ENCODE measurements around the gene BICC1.

BICC1 gene

DNA sequence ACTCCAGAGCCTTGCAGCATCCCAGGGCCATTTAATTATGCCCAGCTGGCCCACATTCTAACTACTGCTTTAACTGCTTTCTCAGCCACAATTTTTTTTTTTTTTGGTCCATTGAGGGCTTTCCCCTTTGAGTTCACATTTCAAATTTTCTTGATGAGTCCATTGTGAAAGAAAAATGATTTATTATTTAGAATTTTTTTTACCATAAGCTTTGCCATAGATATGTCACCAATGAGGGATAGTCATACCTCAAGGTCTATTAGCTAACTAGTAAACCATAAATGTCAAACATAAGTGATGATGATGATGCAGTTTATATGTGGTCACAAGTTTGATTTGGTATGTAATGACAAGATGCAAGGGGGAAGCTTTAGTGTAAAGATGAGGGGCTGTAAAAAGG, 282.9 kb downstream of the BICC1 start:
- DNase-seq = no peak

GRCh38 chr10:58796242-58796641, 283.6 kb downstream of the BICC1 start:
- DNase-seq = no peak

DNA sequence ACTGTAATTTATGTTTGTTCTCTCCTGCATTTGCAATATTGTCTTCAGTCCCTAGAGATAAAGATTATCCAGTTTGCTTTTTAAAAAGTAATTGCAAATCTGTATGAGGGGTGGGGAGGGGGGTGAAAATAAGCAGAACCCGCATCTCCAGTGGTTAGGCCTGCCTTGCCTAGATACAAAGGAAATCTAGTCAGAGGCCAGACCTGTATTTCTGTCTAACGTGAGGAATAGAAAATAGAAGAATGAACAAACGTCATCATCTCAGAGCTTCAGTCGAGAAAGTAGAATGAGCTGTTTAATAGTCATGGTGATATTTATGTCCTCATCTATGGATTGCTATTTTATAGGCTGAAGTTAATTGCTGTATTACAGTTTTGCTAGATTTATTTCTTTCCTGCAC, 284.2 kb downstream of the BICC1 start:
- no peak for DNase-seq

DNA sequence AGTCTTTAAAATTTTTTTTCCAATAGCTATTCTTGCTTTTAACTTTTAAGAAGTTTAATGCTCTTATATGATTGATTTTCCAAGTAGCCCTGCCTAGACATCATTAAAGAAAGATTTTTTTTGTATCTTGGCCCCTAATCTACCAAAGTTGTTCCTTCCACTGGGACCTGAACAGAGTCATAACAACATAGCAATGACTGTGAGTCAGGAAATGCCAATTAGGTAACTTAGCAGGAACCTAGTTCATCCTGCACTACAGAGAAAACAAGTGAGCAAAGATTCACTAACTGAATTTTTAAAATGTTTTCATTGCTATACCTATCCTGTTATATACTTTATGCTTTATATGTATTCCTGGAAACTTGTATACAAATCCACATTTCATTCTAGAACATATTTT, 284.7 kb downstream of the BICC1 start:
- DNase-seq = no peak

DNA sequence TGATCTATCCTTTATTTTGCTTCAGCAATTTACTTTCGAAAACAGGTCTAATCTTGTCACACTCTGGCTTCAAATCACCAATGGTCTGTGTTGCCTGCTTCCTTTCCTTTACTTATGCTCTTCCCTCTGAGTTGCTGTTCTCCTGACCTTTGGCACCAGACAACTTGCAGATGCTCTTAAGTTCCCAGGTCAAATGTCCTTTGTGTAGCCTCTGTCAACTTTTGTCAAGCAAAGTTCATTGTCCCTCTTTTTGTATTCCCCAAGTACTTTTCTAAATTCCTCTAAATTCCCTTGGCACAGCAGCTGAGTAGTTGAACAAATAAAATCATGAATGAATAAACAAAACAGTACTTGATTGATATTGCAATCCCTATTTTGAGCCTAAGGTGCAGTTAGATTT, 289.4 kb downstream of the BICC1 start:
- no peak for DNase-seq

DNA sequence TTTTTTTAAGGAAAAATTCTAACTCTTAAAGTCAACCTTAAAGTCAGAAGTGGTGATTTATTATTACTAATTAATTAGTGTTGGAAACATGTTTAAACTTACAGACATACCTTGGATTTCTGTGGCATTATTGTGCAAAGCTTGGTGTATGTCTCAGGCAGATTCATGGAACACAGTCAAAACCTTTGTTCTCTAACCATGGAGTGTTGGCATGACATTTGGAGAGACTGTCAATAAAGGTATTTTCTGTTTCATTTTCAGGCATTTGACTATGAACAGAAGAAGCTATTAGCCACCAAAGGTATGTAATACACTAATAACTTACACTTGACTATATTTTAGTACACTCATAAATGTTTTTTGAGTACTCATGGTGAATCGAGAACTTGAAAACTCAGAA, 293.7 kb downstream of the BICC1 start:
- DNase-seq = no peak

- no peak for DNase-seq
Measured at GRCh38 chr10:58806970-58807628, 294.4 kb downstream of the BICC1 start.

DNA sequence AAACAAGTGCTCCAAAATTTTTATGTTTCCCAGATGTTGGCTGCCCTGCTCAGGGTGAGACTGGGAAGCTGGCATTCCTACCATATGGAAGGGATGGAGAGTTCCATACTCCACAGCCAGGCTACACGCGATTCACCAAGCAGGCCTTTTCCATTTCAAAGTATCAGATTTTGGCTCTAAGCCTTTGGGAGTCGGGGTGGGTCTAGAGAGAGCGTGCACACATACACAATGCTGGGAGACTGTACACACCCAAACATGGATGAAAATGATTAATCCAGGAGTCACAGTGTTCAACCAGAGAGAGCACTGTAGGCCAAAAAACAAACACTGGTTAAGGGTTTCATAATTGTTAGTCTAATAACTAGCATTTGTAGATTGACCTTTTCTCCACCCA, 295.0 kb downstream of the BICC1 start:
- DNase-seq = no peak

DNA sequence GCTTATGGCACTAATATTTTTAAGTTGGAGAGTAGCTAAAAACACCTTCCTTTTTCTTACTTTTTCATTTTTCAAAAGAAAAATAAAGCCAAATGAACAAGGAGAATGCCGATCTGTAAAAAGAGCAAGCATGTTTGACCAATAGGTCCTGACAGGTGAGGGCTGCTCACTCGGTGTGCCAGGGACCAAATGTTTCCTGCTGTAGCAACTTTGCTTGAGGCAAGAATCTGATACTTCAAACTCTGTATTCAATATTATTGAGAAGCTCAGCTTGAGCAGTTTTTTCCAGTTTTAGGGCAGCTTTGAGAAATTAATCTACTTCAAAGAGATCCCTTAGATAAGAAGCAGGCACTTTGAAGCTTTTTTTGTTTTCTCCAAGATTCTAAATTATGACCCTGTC, 298.1 kb downstream of the BICC1 start:
- DNase-seq = no peak

DNA sequence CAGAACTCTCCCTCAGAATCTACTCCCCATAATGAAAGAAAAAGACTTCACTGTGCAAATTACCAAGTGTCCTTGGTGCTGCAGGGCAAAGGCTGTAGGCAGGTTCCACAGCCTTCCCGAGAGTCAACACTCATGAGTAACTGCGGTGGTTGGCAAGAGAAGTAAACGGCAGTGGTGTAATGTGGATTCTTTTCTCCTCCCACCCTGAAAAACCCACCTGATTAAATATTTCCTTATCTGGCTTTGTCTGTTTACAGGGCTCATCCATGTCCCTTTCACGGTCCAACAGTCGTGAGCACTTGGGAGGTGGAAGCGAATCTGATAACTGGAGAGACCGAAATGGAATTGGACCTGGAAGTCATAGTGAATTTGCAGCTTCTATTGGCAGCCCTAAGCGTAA, 300.9 kb downstream of the BICC1 start:
- no peak for DNase-seq

- DNase-seq = no peak
Measured at GRCh38 chr10:58817201-58817846, 304.7 kb downstream of the BICC1 start.

DNA sequence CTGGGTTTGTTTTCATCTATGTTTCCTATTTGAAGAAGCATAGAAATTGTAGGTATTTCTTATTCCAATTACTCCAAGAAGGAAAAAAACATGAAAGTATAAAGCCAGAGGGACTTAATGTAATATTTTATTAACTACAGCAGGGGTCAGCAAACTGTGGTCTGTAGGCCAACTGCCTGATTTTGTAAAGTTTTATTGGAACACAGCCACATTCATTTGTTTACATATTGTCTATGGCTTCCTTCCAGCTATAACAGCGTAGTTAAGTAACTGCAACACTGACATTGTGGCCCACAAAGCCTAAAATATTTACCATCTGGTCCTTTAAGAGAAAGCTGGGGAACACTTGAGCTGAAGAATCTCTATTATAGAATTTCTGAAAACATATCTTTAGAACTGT, 306.2 kb downstream of the BICC1 start:
- no peak for DNase-seq

DNA sequence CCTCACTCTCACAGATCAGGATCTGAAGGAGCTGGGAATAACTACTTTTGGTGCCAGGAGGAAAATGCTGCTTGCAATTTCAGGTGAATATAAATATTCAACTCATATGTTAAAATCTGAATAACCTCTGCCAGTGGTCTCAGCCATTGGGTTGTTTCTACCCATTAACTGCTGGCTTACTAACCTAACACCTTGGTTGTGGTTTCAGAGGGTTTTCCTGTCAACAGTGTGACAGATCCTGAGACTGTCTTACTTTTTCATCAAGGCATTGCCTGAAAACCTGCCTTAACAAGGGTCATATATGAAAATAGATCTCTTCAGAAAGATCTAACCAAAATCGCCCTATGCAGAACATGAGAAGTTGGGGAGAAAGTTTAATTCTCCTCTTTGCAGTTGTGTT, 307.7 kb downstream of the BICC1 start:
- DNase-seq = no peak

DNA sequence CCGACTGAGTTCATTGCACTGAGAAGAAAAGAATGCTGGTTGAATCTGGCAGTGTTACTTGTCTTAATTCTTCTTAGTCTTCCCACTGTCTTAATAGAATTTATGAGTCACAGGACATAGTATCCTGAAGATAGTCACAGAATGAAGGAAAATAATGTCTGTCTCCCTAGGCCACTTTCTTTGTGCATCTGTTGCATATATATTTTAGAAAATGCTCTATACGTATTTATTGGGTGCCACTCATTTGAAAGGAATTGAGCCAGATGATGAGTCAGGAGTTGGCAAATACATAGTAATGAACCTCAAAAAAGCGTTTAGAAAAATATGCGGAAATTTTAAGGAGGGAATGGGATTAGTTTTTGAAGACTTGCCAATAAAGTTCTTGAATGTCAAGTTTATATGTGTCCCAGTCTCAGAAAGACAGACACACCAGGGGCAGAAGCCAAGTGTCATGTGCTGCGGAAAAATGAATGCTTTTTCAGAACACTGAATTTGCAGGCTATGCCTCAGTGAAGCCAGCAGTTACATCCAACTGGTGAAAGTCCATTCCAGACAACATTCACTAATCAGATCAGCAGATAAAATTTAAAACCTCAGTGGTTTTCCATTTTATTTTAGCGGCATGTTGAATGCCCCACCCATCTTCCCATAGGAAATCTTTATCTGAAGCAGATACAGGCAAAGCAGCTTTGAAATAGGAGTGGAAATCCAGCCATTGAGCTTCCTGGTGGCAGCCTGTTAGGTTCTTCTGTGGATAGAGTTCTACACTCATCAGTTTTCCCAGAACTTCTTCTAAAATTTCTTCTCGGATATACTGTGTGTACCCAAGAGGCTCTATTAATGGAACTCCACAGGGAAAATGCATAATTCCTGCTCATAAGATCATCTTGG, 308.4 kb downstream of the BICC1 start:
- no peak for DNase-seq

DNA sequence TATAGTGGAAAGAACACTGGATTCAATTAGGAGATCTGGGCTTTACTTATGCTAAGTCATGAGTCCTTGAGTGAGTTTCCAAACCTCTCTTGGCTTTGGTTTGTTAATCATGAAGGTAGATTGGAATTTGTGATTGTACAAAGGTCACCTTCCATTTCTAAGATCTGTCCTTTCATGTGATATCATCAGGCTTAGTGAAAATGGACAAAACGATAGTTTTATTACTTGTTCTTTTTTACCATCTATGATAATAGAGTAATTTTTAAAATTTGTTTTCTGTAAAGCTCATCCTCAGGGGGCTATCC, 309.0 kb downstream of the BICC1 start:
- DNase-seq = no peak

- DNase-seq = no peak
Measured at GRCh38 chr10:58823983-58824382, 311.3 kb downstream of the BICC1 start.

- DNase-seq = no peak
Measured at GRCh38 chr10:58824396-58824795, 311.7 kb downstream of the BICC1 start.

- DNase-seq = no peak
Measured at GRCh38 chr10:58826694-58827093, 314.0 kb downstream of the BICC1 start.

DNA sequence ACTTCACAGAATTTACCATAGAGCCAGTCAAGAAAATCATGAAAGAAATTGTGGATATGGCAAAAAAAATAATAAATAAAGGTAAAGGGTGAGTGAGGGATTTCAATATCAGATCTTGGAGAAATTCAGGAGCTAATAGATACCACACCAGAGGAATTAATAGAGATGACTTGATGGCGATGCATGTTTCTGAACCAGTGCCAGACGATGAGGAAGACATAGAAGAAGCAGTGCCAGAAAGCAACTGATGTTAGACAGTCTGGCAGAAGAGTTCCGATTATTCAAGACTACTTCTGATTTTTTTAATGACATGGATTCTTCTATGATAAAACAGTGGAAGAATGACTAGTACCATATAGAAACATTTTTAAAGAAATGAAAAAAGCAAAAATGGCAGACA, 314.7 kb downstream of the BICC1 start:
- DNase-seq = no peak

DNA sequence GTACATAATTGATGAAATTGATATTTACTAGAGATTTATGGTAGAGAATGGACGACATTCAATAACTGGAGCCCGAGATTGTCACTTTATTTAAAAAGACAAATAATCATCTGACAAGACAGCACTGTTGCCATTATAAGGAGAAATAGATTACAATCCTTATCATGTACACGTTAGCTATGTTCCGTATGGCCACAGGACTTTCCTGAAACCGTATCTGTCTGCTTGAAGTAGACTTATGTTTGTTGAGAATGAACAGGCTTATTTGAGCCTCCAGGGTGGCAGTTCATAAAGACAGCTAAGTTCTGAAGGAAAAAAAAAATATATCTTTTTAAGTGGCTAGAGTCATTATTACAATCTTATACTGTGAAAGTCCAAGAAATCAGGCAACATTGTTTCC, 317.2 kb downstream of the BICC1 start:
- no peak for DNase-seq

GRCh38 chr10:58830697-58831096, 318.0 kb downstream of the BICC1 start:
- DNase-seq = no peak

DNA sequence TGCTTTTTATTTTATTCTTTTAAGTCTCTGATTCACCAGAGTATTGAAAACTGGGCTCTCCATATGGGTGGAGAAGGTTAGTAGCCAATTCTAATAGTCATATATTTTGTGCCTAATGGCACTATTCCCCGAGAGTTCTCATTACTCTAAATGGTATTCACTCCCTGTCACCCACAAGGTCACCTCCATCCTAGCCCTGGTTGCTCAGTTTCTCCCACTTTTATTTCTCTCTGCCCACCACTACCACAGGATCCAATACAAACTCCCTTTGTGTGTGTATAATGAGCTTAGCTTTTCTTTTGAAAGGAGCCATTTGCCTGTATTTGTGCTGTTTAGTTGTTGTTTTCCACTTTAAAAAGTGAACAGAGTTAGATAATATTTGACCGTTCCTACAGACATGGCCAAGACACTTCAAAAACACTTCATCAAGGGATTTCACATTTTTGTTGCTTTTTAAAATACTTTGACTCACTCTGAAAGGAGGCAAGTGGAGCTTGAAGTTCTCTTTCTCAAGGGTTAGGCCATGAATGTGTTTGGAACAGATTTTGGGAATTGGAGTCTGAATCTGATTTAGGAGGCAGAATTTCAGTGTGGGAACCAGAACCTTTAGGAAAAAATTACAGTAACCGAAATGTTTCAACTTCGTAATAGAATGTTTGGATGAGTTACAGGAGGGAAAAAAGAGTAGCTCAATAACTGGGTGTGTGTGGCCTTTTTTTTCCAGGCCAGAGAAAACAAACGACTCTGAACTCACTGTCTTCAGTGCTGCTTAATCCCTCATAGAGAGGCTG, 321.3 kb downstream of the BICC1 start:
- no peak for DNase-seq

DNA sequence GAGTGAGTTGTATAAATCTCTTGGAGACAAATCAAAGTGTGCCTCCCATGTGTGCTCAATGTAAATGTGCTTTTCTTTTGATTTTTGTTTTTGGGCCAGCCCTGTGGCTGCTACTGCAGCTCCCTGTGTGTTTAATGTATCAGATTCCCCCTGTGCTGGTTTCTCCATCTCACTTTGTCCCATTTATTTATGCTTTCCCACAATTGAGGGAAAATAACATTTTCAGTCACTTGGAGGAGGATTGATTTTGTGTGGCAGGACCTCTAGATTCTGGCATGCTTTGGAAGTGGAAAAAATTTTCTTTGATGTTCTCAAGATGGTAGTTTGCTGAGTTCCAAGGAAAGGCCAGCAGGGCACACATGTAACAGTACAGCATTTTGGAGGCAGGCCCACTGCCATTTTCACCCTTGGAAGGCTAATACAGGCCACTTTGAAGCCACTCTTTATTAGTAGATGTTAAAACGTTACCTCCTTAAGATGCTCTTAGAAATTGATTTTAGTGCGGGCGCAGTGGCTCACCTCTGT, 323.6 kb downstream of the BICC1 start:
- DNase-seq = no peak
